HG03159 (cell line): ENCODE measurements around the gene SLC35F4.
A peak's percentile ranks its signal among the peaks of the same experiment; 100 is the strongest.

Experiments used
- ATAC-seq: cut with Tn5 transposase; IDR thresholded peaks from one replicate; pipeline ENCODE4 v1.9.1; 2021; ENCODE audit warnings: mild to moderate bottlenecking, moderate library complexity; ENCODE audit not compliant: unreplicated experiment

The SLC35F4 gene

GRCh38 chr14:57549765-57550420, 316.0 kb downstream of the SLC35F4 start:
- peak; percentile 54 for ATAC-seq

- ATAC-seq: no peak
Observed at GRCh38 chr14:57549016-57549564, 316.8 kb downstream of the SLC35F4 start.

GRCh38 chr14:57547131-57547530, 318.8 kb downstream of the SLC35F4 start:
- ATAC-seq: no peak

GRCh38 chr14:57533214-57533613, 332.7 kb downstream of the SLC35F4 start:
- peak; percentile 51 for ATAC-seq

- no peak for ATAC-seq
Observed at GRCh38 chr14:57530571-57530970, 335.3 kb downstream of the SLC35F4 start.

GRCh38 chr14:57526942-57527341, 338.9 kb downstream of the SLC35F4 start:
- ATAC-seq: no peak

GRCh38 chr14:57519043-57519442, 346.8 kb downstream of the SLC35F4 start:
- ATAC-seq: no peak
